NCI-H2196 (cell line): ENCODE results near the gene FAM83E.

ENCODE experiments used
- DNase-seq: peaks from one replicate; lab custom pipeline; 2025; ENCODE audit not compliant: unreplicated experiment; lab: John Stamatoyannopoulos, UW

The FAM83E gene

GRCh38 chr19:48629297-48629598 is 14.4 kb upstream of the FAM83E start:
- DNase-seq = no peak

GRCh38 chr19:48628486-48629296 is 13.8 kb upstream of the FAM83E start:
- DNase-seq = no peak

GRCh38 chr19:48627865-48628314 is 13.0 kb upstream of the FAM83E start:
- no peak for DNase-seq

DNA sequence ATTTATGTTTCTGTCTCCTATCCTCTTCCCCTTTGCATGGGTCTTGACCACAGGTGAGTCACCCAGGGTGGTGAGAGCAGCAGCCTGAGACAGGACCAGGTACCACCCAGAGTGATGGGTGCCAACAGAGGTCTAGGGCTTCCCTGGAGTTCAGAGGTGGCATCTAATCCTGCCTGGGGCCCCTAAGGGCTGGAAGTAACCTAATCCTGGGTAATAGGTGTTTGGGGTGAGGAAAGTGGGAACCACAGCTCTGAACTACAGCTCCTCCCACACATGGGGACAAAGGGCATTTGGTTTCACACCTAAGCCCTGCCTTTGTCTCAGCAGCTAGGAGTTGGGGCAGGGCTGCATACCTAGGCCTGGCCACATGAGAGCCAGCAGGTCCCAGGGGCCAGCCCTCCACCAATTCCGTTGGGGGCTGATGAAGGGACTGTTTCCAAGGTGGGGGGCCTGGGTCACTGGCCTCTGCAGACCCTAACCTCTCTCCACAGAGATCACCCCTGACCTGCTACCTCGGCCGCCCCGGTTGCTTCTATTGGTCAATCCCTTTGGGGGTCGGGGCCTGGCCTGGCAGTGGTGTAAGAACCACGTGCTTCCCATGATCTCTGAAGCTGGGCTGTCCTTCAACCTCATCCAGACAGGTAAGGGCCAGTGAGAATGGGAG is 12.5 kb upstream of the FAM83E start:
- no peak for DNase-seq

DNA sequence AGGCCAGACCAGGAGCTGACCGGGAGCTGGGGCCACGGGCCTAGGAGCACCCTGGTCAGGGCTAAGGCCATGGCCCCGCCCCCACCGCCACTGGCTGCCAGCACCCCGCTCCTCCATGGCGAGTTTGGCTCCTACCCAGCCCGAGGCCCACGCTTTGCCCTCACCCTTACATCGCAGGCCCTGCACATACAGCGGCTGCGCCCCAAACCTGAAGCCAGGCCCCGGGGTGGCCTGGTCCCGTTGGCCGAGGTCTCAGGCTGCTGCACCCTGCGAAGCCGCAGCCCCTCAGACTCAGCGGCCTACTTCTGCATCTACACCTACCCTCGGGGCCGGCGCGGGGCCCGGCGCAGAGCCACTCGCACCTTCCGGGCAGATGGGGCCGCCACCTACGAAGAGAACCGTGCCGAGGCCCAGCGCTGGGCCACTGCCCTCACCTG is 11.0 kb upstream of the FAM83E start:
- DNase-seq = no peak

- DNase-seq = no peak
Observed at GRCh38 chr19:48624791-48625723, 10.2 kb upstream of the FAM83E start.

DNA sequence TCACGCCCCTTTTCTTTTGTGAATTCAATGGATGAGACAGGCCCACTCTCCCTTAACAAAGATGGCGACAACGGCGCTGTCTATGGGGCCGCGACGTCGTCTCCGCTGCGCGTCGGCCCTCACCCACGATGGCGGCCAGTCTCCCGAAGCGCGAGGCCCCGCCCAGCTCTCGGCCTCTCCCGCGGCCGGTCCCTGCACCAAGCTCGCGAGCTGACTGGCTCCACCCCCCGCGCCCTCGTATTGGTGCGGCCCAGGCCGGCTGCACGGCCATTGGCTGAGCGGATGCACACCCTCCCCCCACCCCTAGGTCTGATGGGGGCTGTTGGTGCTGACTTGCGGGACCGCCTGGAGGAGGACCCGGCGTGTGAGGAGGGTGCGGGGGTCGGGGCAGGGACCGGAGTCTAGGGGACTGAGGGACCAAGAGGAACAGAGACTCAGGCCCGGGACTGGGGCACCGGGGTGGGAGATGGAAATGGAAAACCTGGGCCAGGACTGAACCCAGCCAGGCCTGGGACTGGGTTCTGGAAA is 9.3 kb upstream of the FAM83E start:
- DNase-seq = peak; percentile 98

DNA sequence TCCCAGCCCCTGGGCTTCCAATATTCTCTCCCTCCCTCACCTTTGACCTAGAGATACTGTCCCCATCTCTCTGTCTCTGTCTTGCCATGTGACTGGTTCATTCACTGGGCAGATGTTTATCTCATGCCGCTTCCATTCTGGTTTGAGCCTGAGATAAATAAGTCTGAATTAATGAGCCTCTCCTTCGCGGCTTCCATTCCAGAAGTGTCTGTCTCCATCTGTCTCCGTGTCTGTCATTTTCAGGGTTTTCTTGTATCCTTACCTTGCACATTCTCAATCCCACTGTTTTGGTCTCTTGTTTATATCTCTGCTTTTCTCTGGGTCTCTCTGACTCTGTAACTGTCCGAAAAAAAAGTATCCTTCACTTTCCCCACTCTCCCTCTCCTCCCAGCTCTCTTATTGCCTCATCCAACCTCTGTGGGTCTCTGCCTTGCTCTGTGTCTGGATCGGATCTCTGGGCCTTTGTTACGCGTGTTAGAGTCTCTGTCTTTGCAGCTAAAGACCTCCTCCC is 8.7 kb upstream of the FAM83E start:
- DNase-seq = no peak

- DNase-seq = no peak
Observed at GRCh38 chr19:48619692-48620585, 5.1 kb upstream of the FAM83E start.

GRCh38 chr19:48618916-48619691 is 4.2 kb upstream of the FAM83E start, which contains the start of the genes RPL18 and SPHK2:
Gene RPL18, minus strand, starts transcription at chr19:48619178. Its CDS starts 35 bp downstream, at chr19:48619143.
Gene SPHK2, plus strand, starts transcription at chr19:48619506. Its CDS starts 1,009 bp downstream, at chr19:48620515.
- peak; percentile 100 for DNase-seq

DNA sequence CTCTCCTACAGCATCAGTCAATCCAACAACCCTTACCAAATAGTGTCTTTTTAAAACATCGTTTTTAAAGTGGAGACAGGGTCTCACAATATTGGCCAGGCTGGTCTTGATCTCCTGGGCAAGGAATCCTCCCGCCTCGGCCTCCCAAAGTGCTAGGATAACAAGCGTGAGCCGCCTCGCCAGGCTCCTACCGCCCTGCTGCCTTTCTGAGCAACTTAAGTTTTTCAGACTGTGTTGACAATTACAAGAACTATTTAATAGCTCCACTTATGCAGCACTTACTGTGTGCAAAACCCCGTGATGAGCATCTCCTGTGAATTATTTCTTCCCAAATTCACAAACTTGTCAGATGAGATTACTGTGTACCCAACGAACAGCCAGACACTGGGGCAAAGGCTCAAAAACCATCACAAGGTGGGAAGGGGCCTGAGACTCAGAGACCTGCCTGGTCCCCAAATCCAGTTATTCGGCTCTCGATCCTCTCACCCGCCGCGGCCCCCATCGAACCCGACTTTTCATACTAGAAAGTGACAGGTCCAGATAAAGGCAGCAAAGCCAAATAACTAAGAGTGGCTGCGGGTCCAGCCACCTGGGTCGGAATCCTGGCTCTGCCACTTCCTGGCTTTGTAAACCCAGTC is 3.5 kb upstream of the FAM83E start:
- no peak for DNase-seq

DNA sequence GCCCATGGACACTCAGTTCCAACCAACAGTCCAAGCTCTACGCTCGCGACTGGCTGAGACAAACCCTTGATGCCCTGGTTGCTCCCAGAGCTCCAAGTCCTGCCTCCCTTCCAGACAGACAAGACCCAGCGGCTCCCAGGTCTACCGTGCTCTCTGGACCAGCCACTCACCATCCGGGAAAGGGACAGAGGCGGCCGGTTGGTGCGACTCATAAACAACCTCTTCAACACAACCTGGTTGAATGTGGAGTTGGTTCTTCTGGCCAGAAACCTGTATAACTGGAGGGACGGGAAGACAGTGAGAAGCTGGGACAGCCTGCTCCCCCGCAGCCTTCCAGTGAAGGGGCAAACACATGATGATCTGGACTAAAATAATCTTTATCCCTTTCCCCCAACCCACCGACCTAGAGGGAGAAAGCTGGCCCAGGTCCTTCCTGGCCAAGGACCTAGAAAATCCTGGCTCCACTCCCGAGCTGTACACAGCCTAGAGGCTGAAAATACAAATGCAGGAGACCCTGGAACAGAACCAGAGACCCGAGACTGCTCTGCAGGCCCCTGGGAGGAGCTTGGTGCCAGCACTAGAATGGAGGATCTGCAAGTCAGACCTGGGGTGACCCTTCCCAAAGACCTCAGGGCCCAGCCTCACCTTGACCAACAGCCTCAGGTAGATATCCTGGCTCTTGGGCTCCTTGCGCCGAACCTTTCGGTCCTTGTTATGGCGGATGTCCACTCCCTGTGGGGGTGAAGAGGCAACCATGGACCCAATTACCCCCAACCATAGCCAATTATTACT is 2.5 kb upstream of the FAM83E start:
- DNase-seq = no peak

DNA sequence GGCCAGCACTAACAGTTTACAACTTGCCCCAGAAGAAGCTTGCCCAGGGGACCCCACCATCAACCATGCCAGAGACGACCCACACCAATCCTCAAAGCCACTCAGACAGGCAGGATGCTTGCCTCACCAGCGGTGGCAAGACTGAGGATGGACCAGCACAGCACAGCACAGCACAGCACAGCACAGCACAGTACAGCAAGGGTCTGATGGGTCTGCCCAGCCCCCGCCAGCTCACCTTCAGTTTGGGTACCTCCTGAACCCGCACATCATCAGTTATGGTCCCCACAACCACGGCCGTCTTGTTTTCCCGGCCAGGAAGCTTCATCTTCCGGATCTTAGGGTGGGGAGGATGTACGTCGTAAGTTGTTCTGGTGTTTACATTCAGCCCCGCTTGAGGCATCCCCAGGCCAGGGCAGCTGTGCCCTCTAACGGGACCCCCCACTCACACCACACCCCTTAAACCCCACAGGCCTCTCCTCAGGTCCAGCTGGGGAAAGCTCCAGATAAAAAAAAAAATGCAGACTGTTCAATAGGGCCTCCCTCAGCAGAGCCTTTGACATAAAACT is 1.7 kb upstream of the FAM83E start:
- DNase-seq = no peak

DNA sequence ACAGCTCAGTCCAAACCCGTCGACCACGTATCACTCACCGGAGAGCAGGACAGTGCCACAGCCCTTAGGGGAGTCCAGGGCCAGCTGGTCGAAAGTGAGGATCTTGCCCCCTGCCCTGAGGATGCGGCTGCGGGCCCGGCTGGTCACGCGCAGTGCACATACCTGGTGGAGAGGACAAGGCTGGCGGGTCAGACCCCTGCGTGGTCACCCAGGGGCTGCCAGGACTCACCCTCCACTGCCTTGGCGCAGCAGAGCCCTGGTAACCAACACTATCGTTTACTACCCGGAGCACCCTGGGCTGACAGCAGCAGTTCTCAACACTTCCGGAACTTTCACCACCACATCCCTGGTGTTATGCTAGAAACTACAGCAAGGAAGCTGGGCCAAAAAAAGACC is 1.2 kb upstream of the FAM83E start:
- no peak for DNase-seq

DNA sequence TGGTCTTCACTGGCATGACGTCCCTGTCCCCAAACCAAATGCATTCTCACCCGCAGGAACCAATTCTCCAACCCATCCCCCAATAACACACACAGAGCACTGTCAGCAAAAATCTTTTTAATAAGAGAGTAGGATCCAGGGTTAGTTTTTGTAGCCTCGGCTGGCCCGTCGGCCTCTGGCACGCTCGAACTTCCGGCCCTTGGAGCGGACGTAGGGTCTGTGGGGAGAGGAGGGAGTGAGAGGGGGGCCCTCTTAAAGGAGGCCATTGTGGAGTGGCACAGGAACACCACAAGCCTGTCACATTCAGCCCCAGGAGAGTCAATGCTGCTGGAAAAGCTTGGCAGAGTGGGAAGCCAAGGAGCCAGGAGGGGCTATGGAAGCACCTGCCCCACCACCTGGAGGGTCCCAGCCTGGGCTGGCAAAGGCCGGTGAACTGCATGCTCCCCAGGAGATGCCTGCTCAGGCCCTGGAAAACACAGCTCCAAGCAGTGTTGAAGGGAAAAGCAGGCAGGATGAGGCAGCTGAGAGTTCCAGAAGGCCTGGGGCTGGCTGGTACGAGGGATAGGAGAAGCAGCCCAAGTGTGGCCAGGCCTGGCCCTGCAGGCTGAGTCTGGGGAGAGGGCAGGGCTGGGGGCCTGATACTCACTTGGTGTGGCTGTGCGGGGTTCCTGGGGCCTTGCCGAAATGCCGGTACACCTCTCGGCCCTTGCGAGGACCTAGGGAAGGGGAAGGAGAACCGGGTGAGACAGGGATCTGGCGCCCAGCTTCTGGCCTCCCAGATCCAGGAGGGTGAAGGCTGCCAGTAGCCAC is 560 bp upstream of the FAM83E start:
- no peak for DNase-seq

DNA sequence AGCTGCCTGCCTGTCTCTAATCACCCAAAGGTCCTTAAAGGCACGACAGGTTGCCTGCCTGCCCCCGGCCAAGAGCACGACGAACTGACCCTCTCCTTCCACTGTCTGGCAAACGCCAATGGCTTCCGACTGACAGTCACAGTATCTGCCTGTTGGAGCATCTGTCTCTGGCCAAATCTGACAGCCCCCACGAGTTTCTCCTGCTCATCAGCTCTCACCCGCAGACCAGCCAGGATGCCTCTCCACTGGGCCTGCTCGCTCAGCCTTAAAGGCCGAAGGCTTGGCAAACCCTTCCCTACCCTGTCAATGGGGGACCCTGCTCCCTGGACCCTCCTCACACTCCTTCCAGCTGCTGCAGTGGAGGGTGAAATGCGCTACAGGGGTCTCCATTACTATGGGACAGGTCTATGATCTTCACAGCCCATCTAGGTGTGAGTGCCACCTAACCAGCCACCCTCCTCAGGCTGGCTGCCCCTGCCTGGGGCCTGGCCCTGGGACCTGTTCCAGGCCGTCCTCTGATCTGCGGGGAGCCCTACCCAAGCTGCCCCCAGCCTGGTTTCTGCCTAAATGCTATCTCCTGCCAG is 932 bp downstream of the FAM83E start:
- no peak for DNase-seq
